HG03432 (cell line): ENCODE results near the gene PTCSC3.

Source experiments
- ATAC-seq: cut with Tn5 transposase; IDR thresholded peaks from one replicate; pipeline ENCODE4 v1.9.1; 2021; ENCODE audit warnings: mild to moderate bottlenecking, moderate library complexity; ENCODE audit not compliant: unreplicated experiment

The PTCSC3 gene

DNA sequence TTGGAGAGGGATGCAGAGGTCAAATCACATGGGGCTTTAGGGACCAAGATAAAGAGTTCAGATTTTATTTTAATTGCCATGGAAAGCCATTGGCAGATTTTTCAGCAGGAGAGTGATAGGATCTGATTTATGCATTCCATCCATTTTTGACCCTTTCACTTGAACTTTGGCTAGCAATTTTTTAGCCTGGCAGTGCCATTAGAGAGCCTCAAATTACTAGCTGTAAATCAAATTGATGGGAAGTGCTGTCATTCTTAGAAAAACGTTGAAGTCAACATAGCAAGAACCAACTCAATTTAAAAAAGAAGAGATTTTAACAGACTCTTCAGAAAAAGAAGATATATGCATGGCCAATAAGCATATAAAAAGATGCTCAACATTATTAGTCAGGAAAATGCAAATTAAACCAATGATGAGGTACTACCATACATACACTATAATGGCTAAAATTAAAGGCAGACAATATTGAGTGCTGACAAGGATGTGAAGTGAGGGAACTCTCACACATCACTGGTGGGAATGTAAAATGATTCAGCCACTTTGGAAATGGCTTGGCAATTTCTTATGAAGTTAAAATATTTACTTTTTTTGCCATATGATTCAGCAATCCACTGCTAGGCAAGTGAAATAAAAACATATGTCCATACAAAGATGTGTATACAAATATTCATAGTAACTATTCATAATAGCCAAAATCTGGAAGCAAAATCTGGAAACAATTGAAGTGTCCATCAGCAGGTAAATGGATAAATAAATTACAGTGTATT lies 89.7 kb downstream of the PTCSC3 start:
- no peak for ATAC-seq

DNA sequence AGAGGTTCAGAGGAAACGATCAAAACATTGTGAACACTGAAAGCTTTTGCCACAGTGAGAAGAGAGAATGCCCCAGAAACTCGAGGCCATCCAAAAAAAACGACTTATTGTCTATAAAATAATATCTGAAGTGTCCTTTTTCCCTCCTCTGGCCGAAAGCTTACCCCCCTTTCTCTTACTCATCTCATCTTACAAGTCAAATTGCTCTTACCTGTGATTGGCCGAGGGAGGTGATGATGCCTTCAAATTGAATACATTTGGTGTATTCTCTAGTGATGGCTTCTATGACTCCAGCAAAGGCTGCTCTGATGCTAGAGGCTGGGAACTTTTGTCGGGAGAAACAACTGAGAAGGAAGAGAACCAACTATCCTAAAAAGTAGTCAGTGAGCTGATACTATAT lies 90.7 kb downstream of the PTCSC3 start:
- ATAC-seq, result no peak
